NCI-H82 treated with DMSO at 0.1 percent for 48 hours (cell line): ENCODE data around the gene PRX.
A peak's percentile ranks its signal among the peaks of the same experiment; 100 is the strongest.
"Not testable (repeated sequence)": the region's sequence is repeated elsewhere in the genome, so short reads cannot be mapped to it uniquely, and the experiment has no call there.

Source experiments
- DNase-seq: peaks from one replicate; lab custom pipeline; 2025; ENCODE audit not compliant: unreplicated experiment; lab: John Stamatoyannopoulos, UW

Gene PRX

GRCh38 chr19:40433391-40434216 lies 20.4 kb upstream of the PRX start:
- peak; percentile 40 for DNase-seq

- DNase-seq: not testable (repeated sequence)
Measured at GRCh38 chr19:40432760-40433159, 19.6 kb upstream of the PRX start.

- no peak for DNase-seq
Measured at GRCh38 chr19:40431698-40432097, 18.5 kb upstream of the PRX start.

- not testable (repeated sequence) for DNase-seq
Measured at GRCh38 chr19:40430242-40430641, 17.1 kb upstream of the PRX start.

- not testable (repeated sequence) for DNase-seq
Measured at GRCh38 chr19:40428197-40428596, 15.0 kb upstream of the PRX start.

- DNase-seq: peak; percentile 99
Measured at GRCh38 chr19:40425450-40426287, 12.5 kb upstream of the PRX start, which contains the start of gene SERTAD1. Gene SERTAD1, minus strand, starts transcription at chr19:40425992. Its CDS starts 2,446 bp downstream, at chr19:40423546.

- no peak for DNase-seq
Measured at GRCh38 chr19:40424637-40425449, 11.7 kb upstream of the PRX start.

GRCh38 chr19:40423938-40424337 lies 10.8 kb upstream of the PRX start:
- DNase-seq: no peak

GRCh38 chr19:40422748-40423566 lies 9.8 kb upstream of the PRX start:
- no peak for DNase-seq

GRCh38 chr19:40421993-40422747 lies 9.0 kb upstream of the PRX start:
- DNase-seq: no peak

GRCh38 chr19:40420766-40421765 lies 7.9 kb upstream of the PRX start:
- DNase-seq: peak; percentile 88

GRCh38 chr19:40420451-40420765 lies 7.2 kb upstream of the PRX start:
- no peak for DNase-seq

GRCh38 chr19:40419780-40420179 lies 6.6 kb upstream of the PRX start:
- no peak for DNase-seq

- DNase-seq: no peak
Measured at GRCh38 chr19:40419066-40419612, 6.0 kb upstream of the PRX start.

- DNase-seq: no peak
Measured at GRCh38 chr19:40418040-40418439, 4.9 kb upstream of the PRX start.

GRCh38 chr19:40417643-40417981 lies 4.4 kb upstream of the PRX start:
- no peak for DNase-seq

- no peak for DNase-seq
Measured at GRCh38 chr19:40416918-40417642, 3.9 kb upstream of the PRX start.

- DNase-seq: no peak
Measured at GRCh38 chr19:40415768-40416167, 2.6 kb upstream of the PRX start.
